PC-3 (cell line): Measurements from ENCODE around the gene PTPRN2. TPM values are rescaled to one million over a fixed set of nuclear protein-coding genes. Genes with fewer than 3 reads are reported as not detected.

Experiments used
- ATAC-seq: fragments of 200-7000 bp; cut with Tn5 transposase; 2 replicates; pipeline ENCODE4 v1.9.1; 2020; ENCODE audit warnings: mild to moderate bottlenecking, moderate library complexity
- BruUV-seq: library from RNA; stranded (reverse); fragments of 400-500 nt; replicated peaks from 2 replicates; lab custom pipeline; 2021; lab: Mats Ljungman, UMichigan
- CTCF ChIA-PET: fragments of 300-600 bp; sonication (Branson Sonifier 250); formaldehyde crosslinking; loops from one replicate; lab custom pipeline; 2022; ENCODE audit warnings: antibody characterized with exemption; lab: Charles Lee
- POLR2A ChIA-PET: fragments of 300-600 bp; sonication (Branson Sonifier 250); formaldehyde crosslinking; loops from one replicate; lab custom pipeline; 2022; ENCODE audit warnings: antibody characterized with exemption; ENCODE audit not compliant: unreplicated experiment; lab: Charles Lee
- DNase-seq: peaks from one replicate; pipeline ENCODE4 v3.0.0-alpha.2; 2015
- H2AFZ ChIP-seq: fragments of 300-600 bp; sonication (generic); 2 replicates; pipeline ENCODE4 v1.6.0; 2016; ENCODE audit warnings: antibody characterized with exemption, low read length
- H3F3A ChIP-seq: fragments of 300-600 bp; sonication (generic); one replicate; pipeline ENCODE4 v1.6.0; 2017; ENCODE audit warnings: antibody characterized with exemption, low read length, control low read depth, mild to moderate bottlenecking; ENCODE audit not compliant: unreplicated experiment
- H3K27ac ChIP-seq: fragments of 300-600 bp; sonication (generic); 2 replicates; pipeline ENCODE4 v1.5.1; 2016; ENCODE audit warnings: mild to moderate bottlenecking, low read length
- H3K27me3 ChIP-seq: fragments of 300-600 bp; sonication (generic); 2 replicates; pipeline ENCODE4 v1.6.1; 2016; ENCODE audit warnings: low read length, mixed read lengths
- H3K36me3 ChIP-seq: fragments of 300-600 bp; sonication (generic); 2 replicates; pipeline ENCODE4 v1.6.1; 2016; ENCODE audit warnings: low read depth, mixed run types, low read length, mixed read lengths
- H3K4me1 ChIP-seq: fragments of 300-600 bp; sonication (generic); 2 replicates; pipeline ENCODE4 v1.5.1; 2016; ENCODE audit warnings: low read length; ENCODE audit not compliant: insufficient read depth
- H3K4me2 ChIP-seq: fragments of 300-600 bp; sonication (generic); 2 replicates; pipeline ENCODE4 v1.6.0; 2016; ENCODE audit warnings: low read length
- H3K4me3 ChIP-seq: fragments of 300-600 bp; sonication (generic); 2 replicates; pipeline ENCODE4 v1.5.1; 2016; ENCODE audit warnings: mild to moderate bottlenecking, low read length, mixed read lengths
- H3K79me2 ChIP-seq: fragments of 300-600 bp; sonication (generic); 2 replicates; pipeline ENCODE4 v1.6.1; 2017; ENCODE audit warnings: low read length, mixed read lengths
- H3K9ac ChIP-seq: fragments of 300-600 bp; sonication (generic); 2 replicates; pipeline ENCODE4 v1.6.0; 2016; ENCODE audit warnings: mild to moderate bottlenecking, low read length
- H3K9me2 ChIP-seq: fragments of 300-600 bp; sonication (generic); replicated peaks from 2 replicates; pipeline ENCODE4 v1.6.1; 2016; ENCODE audit warnings: mixed run types, low read length, mixed read lengths
- H3K9me3 ChIP-seq: fragments of 300-600 bp; sonication (generic); 2 replicates; pipeline ENCODE4 v1.6.1; 2016; ENCODE audit warnings: low read length, mixed read lengths
- H4K20me1 ChIP-seq: fragments of 300-600 bp; sonication (generic); 2 replicates; pipeline ENCODE4 v1.6.1; 2016; ENCODE audit warnings: low read length, mixed read lengths
- EZH2 ChIP-seq: fragments of 300-600 bp; sonication (generic); IDR thresholded peaks from one replicate; pipeline ENCODE4 v1.6.1; 2017; ENCODE audit warnings: antibody characterized with exemption, mild to moderate bottlenecking, low read length; ENCODE audit not compliant: unreplicated experiment
- EZH2phosphoT487 ChIP-seq: fragments of 300-600 bp; sonication (generic); IDR thresholded peaks from 2 replicates; pipeline ENCODE4 v1.6.1; 2018; ENCODE audit warnings: mild to moderate bottlenecking, antibody characterized with exemption, low read length, borderline replicate concordance
- intact Hi-C: fragments of 100-400 bp; cut with micrococcal nuclease; formaldehyde crosslinking; loops from 2 replicates; pipeline ENCODE4 v1.9.0; 2023
- total RNA-seq: library from RNA; depleted of rRNA; stranded (reverse); fragments of >200 nt; gene quantifications from 2 replicates; pipeline ENCODE4 v1.2.3, GENCODE V29; 2014
- TF ChIP-seq, protein P1 (sequence below): fragments of 300-600 bp; sonication (generic); conservative IDR thresholded peaks from 2 replicates; pipeline ENCODE4 v1.5.1; 2017; ENCODE audit warnings: antibody characterized with exemption, low read depth, mild to moderate bottlenecking, low read length

PTPRN2 gene
- total RNA-seq, 1 experiment from 2014 or later = 3.2 TPM

DNA sequence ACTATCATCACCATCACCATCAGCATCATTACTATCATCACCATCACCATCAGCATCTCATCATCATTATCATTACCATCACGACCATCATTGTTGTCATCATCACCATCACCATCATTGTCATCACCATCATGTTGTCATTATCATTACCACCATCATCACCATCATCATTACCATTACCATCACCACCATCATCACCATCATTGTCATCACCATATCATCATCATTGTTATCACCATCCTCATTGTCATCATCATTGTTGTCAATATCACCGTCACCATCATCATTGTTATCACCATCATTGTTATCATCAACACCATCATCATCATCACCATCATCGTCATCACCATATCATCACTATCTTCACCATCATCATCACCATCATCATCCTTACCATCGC, 124.3 kb downstream of the PTPRN2 start:
- ATAC-seq = no peak
- H2AFZ ChIP-seq = no peak overlapping the region
- no peaks in the 10 kb centered on the region for H3F3A ChIP-seq
- H3K4me1 ChIP-seq = no peaks in the 10 kb centered on the region
- intact Hi-C loops = no loop called here
- H3K36me3 ChIP-seq = no peaks in the 10 kb centered on the region
- H3K9me3 ChIP-seq = no peaks in the 10 kb centered on the region
- no peaks in the 10 kb centered on the region for H3K9me2 ChIP-seq
- no peak overlapping the region for H3K4me2 ChIP-seq
- POLR2A ChIA-PET = no interaction called here
- no peaks in the 10 kb centered on the region for H4K20me1 ChIP-seq
- H3K4me3 ChIP-seq = no peak overlapping the region
- CTCF ChIA-PET = no interaction called here
- H3K27me3 ChIP-seq = peaks cover 19% of the 10 kb centered on the region
- TF ChIP-seq EZH2 = no peak
- no peak for TF ChIP-seq EZH2phosphoT487
- TF ChIP-seq, protein P1, sequence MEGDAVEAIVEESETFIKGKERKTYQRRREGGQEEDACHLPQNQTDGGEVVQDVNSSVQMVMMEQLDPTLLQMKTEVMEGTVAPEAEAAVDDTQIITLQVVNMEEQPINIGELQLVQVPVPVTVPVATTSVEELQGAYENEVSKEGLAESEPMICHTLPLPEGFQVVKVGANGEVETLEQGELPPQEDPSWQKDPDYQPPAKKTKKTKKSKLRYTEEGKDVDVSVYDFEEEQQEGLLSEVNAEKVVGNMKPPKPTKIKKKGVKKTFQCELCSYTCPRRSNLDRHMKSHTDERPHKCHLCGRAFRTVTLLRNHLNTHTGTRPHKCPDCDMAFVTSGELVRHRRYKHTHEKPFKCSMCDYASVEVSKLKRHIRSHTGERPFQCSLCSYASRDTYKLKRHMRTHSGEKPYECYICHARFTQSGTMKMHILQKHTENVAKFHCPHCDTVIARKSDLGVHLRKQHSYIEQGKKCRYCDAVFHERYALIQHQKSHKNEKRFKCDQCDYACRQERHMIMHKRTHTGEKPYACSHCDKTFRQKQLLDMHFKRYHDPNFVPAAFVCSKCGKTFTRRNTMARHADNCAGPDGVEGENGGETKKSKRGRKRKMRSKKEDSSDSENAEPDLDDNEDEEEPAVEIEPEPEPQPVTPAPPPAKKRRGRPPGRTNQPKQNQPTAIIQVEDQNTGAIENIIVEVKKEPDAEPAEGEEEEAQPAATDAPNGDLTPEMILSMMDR = no peak
- no peaks in the 10 kb centered on the region for H3K79me2 ChIP-seq
- H3K27ac ChIP-seq = no peak overlapping the region
- no TSS peak for BruUV-seq
- H3K9ac ChIP-seq = no peak overlapping the region
- no peak for DNase-seq

DNA sequence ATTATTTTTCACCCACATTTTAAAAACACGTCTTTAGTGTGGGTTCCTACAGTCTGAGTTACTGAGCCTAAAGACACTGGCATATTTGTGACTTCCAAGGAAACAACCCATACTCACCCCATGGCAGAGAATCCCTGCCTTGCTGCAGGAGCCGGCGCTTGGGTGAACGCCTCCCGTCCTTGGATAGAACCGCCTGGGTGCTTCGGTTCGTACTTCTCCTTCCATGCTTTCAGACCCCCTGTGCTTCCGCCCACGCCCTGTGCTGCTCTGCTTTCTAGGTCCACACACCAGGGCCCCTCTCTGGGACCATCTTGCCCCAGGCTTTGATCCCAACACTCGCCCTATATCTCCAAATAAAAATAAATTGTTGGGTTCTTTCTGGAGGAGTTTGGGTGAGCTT, 125.8 kb downstream of the PTPRN2 start:
- Histone ChIP-seq H3K27me3 (0 out of 2 replicates have a peak, but pooled peaks cover 4% of the 10 kb centered on the region), H3K4me2 (no peak overlapping the region), H3K9ac (no peak overlapping the region), H3K79me2 (no peaks in the 10 kb centered on the region), H3K27ac (no peak overlapping the region), H3K4me1 (no peaks in the 10 kb centered on the region), H3K36me3 (no peaks in the 10 kb centered on the region), H4K20me1 (no peaks in the 10 kb centered on the region), H3K9me2 (no peaks in the 10 kb centered on the region), H3K4me3 (no peak overlapping the region), H3F3A (no peaks in the 10 kb centered on the region), H2AFZ (no peak overlapping the region), H3K9me3 (no peaks in the 10 kb centered on the region)
- TF ChIP-seq EZH2 (no peak), EZH2phosphoT487 (no peak)
- TF ChIP-seq, protein P1 = no peak
- ChIA-PET CTCF (no interaction called here), POLR2A (no interaction called here)
- DNase-seq = no peak
- no peak for ATAC-seq
- intact Hi-C loops = no loop called here
- no TSS peak for BruUV-seq

DNA sequence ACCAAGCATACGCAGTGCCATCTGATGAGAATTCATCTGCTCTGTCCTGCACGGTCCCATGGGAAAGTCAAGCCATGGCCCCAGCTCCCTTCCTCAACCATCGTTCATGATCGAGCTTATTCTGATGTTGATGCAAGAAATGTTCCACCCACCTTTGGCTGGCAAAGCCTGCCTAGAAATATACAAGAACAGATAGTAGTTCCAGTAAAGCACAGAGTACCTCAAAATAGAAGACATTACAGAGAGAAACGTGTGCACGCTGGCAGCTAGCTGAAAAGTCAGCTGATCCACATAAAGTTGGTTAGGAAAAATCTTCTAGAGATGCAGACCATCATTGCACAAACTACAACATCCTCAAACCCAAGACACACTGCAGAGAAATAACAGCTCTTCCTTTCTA, 127.0 kb downstream of the PTPRN2 start:
- ChIA-PET CTCF (no interaction called here), POLR2A (no interaction called here)

More for the DNA sequence above, 127.0 kb downstream of the PTPRN2 start:
- Histone ChIP-seq H3K4me3 (no peak overlapping the region), H3K79me2 (no peaks in the 10 kb centered on the region), H3K9ac (no peak overlapping the region), H3K27me3 (no peaks in the 10 kb centered on the region), H3F3A (no peaks in the 10 kb centered on the region), H4K20me1 (no peaks in the 10 kb centered on the region), H3K36me3 (no peaks in the 10 kb centered on the region), H2AFZ (no peak overlapping the region), H3K4me2 (no peak overlapping the region), H3K27ac (no peak overlapping the region), H3K4me1 (no peaks in the 10 kb centered on the region), H3K9me2 (no peaks in the 10 kb centered on the region), H3K9me3 (no peaks in the 10 kb centered on the region)
- BruUV-seq = no TSS peak
- no peak for ATAC-seq
- DNase-seq = no peak
- TF ChIP-seq EZH2 (no peak), EZH2phosphoT487 (no peak)
- TF ChIP-seq, protein P1 = no peak
- intact Hi-C loops = no loop called here
